ENCODE results near the gene TP53BP2.

GRCh38 chr1:223765036-223765718 lies 80.6 kb downstream of the TP53BP2 start:
- TF ChIP-seq CTCF (IDR thresholded peaks at IDR 0.05) = no peak
- TF ChIP-seq POLR2AphosphoS5 (IDR thresholded peaks at IDR 0.05; ENCODE audit: insufficient read depth in 1 of 2, low read depth in 1 of 2) = no peak
